RWPE2 (cell line): ENCODE results near the gene CEBPB.

Source experiments
- ATAC-seq: fragments of 200-7000 bp; cut with Tn5 transposase; 3 replicates; pipeline ENCODE4 v1.9.1; 2021; ENCODE audit warnings: low read depth
- DNase-seq: peaks from one replicate; pipeline ENCODE4 v3.0.0-alpha.2; 2020; ENCODE audit warnings: low spot score
- H3K27ac ChIP-seq: fragments of 450-650 bp; 2 replicates; pipeline ENCODE4 v1.5.1; 2017; ENCODE audit warnings: mild to moderate bottlenecking; ENCODE audit not compliant: poor library complexity, severe bottlenecking
- H3K27me3 ChIP-seq: fragments of 250-450 bp; sonication (Bioruptor Pico); 2 replicates; pipeline ENCODE4 v1.5.1; 2021; ENCODE audit warnings: mild to moderate bottlenecking, moderate library complexity; ENCODE audit not compliant: insufficient read depth, poor library complexity, severe bottlenecking
- H3K36me3 ChIP-seq: fragments of 250-450 bp; sonication (Bioruptor Pico); 2 replicates; pipeline ENCODE4 v1.5.1; 2020; ENCODE audit warnings: low read depth, mild to moderate bottlenecking, moderate library complexity
- H3K4me1 ChIP-seq: fragments of 250-450 bp; sonication (Bioruptor Pico); 2 replicates; pipeline ENCODE4 v1.5.1; 2021; ENCODE audit warnings: mild to moderate bottlenecking, moderate library complexity; ENCODE audit not compliant: insufficient read depth, poor library complexity, severe bottlenecking
- H3K4me3 ChIP-seq: fragments of 250-450 bp; sonication (Bioruptor Pico); 2 replicates; pipeline ENCODE4 v1.5.1; 2021; ENCODE audit warnings: mild to moderate bottlenecking, moderate library complexity; ENCODE audit not compliant: severe bottlenecking
- H3K9me3 ChIP-seq: fragments of 250-450 bp; sonication (Bioruptor Pico); 2 replicates; pipeline ENCODE4 v1.5.1; 2021; ENCODE audit warnings: mild to moderate bottlenecking, moderate library complexity; ENCODE audit not compliant: severe bottlenecking
- CTCF ChIP-seq: fragments of 450-650 bp; IDR thresholded peaks from one replicate; pipeline ENCODE4 v1.5.1; 2017; ENCODE audit warnings: mild to moderate bottlenecking, moderate library complexity; ENCODE audit not compliant: poor library complexity, severe bottlenecking

The CEBPB gene

GRCh38 chr20:50226093-50226974 is 35.7 kb downstream of the CEBPB start:
- no peaks in the 10 kb centered on the region for H3K36me3 ChIP-seq
- no peak for TF ChIP-seq CTCF
- peaks cover 8% of the 10 kb centered on the region for H3K4me1 ChIP-seq
- DNase-seq = no peak
- no peaks in the 10 kb centered on the region for H3K9me3 ChIP-seq
- no peak overlapping the region for H3K27ac ChIP-seq
- no peak overlapping the region for H3K4me3 ChIP-seq
- no peaks in the 10 kb centered on the region for H3K27me3 ChIP-seq
- no peak for ATAC-seq

GRCh38 chr20:50227506-50227905 is 36.9 kb downstream of the CEBPB start:
- Histone ChIP-seq H3K4me3 (no peak overlapping the region), H3K27me3 (no peaks in the 10 kb centered on the region), H3K4me1 (no peaks in the 10 kb centered on the region), H3K27ac (no peak overlapping the region), H3K36me3 (no peaks in the 10 kb centered on the region), H3K9me3 (no peaks in the 10 kb centered on the region)
- DNase-seq = no peak
- peak; percentile 70; the same call in 2 of the 3 replicates for ATAC-seq
- TF ChIP-seq CTCF = no peak

- no peak for DNase-seq
- ATAC-seq = no peak
- Histone ChIP-seq H3K36me3 (no peaks in the 10 kb centered on the region), H3K27ac (no peak overlapping the region), H3K9me3 (no peaks in the 10 kb centered on the region), H3K27me3 (no peaks in the 10 kb centered on the region), H3K4me1 (no peaks in the 10 kb centered on the region), H3K4me3 (no peak overlapping the region)
- TF ChIP-seq CTCF = no peak
Measured at GRCh38 chr20:50229156-50229607, 38.6 kb downstream of the CEBPB start.

- Histone ChIP-seq H3K27me3 (no peaks in the 10 kb centered on the region), H3K27ac (no peak overlapping the region), H3K4me1 (no peaks in the 10 kb centered on the region), H3K9me3 (no peaks in the 10 kb centered on the region), H3K36me3 (no peaks in the 10 kb centered on the region), H3K4me3 (no peak overlapping the region)
- DNase-seq = no peak
- no peak for TF ChIP-seq CTCF
- no peak for ATAC-seq
Measured at GRCh38 chr20:50230184-50230583, 39.6 kb downstream of the CEBPB start.
